Hematopoietic multipotent progenitor cell treated with erythropoietin and hydrocortisone succinate and interleukin-3 and kit ligand, for 17 days (in vitro differentiated cells): ENCODE data around the gene TMEM174.
A peak's percentile ranks its signal among the peaks of the same experiment; 100 is the strongest.

Experiments used
- DNase-seq: peaks from one replicate; pipeline ENCODE4 v3.0.0-alpha.2; 2015; ENCODE audit warnings: low spot score

TMEM174 gene

DNA sequence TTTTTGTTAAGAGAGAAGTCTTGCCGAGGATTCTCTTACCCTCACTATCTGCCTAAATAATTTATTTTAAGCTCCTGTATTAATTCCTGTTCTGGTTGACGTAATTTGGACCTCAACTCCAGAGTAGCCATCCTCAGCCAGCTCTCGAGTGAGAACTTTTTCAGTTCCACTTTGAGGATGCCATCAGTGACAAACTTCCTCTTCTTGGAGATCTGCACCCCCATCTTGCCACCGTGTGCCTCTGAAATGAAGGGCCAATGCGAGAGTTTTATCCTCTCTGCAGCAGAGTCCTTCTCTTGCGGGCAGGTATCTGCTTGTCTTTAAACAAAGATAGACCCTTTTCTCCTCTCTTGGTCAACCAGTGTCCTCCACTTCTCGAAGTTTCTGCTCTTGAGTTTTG, 19.5 kb upstream of the TMEM174 start:
- no peak for DNase-seq

DNA sequence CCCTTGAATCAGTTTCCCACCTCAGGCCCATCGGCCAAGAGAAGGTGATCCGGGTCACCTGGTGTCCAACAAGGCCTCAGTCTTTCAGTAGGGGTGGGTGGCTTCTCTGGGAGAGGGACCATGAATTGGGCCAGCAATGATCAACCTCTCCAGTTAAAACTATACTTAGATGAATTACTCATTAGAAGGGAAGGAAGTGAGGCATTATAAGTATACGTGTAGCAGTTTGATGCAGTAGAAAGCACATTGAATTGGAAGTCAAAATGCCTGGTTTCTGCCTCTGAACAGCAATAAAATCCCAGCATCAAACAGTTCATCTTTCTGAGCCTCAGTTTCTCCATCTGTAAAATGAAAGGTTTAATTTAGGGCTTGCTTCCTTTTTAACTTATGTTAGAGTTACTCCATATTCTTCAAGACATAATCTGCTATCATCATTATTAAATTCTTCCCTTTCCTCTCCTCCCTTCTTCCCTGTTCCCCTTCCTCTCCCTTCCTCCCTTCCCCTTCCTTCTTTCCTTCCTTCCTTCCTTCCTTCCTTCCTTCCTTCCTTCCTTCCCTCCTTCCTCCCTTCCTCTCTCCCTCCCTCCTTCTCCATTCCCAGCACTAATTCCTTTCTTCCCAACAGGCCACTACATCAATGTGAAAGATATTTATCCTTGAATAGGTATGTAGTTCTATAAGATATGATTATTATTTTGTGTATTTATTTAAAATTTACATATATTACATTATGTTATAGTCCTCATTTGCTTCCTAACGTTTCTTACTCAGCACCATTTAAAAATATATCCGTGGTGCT, 18.6 kb upstream of the TMEM174 start:
- no peak for DNase-seq

DNA sequence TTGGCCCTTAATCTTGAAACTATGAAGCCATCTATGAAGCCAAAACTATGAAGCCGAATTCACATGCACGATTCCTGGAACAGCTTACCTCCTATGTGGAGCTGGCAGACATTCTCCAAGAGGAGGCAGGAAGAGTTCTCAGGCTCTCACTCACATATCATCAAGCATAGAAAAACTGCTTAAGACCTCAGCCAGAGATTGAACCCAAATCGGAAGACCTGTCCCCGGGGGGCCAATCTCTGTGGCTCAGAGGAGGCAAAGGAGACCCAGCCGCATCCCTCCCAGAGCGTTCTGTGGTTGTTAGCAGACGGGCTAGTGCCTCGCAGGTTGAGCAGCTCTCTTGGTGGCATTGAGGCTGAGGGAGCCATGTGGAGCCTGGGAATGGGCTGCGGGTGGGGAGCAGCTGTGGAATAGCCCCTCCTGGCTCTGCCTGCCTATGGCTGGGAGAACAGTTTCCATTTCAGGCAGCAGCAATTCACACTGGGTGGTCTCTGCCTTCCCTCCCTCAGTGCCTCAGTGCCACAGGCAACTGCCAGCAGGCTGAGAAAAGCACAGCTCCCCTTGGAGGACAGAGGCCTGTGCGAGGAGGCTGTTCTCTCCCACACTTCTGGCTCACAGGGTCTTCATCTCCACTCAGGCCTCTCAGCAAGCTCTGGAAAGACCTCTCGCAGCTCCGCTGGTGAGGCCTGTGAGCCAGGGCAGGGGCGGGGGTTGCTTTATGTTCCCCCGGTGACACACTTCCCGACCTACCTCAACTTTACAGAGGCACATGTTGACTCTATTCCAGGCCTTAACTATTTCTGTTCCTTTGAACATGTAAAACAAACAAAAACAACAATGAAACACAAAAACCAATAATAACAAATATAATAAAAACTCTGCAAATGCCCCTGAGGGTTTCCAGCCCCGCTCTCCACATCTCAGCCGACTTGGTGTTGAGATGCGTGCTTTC, 17.4 kb upstream of the TMEM174 start:
- no peak for DNase-seq

DNA sequence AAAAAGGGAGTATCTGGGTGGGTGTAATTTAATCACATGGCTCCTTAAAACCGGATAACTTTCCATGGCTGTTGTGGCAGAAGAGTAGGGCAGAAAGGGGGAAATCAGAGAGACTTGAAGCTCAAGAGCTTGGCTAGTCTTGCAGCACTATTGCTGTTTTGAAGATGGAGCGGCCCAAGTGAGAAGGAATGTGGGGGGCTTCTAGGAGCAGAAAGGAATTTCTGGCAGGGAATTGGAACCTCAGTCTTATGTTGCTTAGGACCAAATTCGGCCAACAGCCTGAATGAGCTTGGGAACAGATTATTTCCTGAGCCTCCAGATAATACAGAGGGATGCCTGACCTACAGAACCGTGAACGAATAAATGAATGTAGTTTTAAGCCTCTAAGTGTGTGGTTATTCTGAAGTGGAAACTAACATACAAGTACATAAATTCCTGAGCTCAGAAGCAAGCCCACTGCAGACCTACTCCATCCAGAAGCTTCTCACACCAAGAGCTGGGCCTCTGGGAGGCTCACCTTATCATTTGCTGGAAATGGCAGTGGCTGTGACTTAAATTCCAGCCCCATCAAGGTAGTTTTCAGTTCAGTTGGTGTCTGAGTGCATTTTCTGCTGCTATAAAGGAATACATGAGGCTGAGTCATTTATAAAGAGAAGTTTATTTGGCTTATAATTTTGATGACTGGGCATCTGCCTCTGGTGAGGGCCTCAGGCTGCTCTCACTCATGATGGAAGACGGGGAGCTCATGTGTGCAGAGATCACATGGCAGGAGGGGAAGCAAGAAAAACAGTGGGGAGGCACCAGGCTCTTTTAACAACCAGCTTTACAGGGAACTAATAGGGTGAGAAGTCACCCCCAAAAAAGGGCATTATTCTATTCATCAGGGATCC, 15.3 kb upstream of the TMEM174 start:
- DNase-seq = no peak

DNA sequence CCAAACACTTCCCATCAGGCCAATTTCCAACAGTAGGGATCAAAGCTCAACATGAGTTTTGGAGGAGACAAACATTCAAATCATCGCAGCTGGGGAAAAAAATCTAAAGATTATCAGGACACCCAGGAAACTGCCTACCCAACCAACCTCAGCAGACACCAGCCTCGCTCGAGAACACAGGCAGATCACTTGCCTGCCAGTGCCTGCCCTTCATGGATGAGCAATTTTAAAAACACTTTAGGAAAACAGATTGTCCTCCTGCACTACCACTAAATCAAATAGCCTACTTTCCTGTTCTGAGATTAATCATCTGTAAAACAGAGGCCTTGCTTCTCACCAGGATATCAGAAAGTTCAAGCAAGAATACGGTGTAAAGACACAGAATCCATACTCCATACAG, 14.7 kb upstream of the TMEM174 start:
- no peak for DNase-seq

DNA sequence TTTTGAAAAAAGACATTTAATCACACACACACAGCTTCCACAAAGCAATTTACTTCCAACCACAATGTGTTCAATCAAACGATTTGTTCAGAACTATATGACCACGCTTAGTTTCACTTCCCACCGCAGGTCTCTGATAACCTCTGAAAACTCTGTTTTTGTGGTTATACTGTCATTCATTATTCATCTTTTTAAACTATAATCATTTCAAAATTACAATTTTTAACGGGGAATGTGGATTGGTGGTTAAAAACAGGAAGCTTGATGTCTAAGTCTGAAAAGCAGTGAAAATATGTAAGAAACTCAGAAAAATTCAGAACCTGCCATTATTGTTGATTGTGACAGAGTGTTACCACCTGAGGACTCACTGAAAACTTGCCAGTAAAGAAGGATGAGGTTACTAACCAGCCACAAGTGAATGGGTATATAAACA, 12.7 kb upstream of the TMEM174 start:
- no peak for DNase-seq

DNA sequence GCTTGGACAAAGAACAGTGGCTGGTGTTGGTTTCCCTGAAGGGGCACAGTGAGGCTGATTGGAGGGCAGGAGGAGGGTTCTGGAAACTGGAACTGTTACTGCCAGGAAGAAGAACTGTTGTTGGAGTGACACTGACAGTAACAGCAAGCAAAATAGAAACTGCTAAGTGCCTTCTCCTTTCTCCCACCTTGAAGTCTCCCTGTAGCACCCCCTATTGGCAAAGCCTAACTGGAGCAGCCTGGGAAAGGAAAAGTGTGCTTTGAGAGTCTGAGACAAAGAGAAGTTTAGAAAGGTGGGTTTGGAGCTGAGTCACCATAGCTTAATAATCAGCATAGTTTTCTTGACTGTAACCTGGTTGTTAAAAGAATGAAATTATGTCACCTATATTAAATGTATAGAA, 2.5 kb upstream of the TMEM174 start:
- DNase-seq = peak; percentile 48

DNA sequence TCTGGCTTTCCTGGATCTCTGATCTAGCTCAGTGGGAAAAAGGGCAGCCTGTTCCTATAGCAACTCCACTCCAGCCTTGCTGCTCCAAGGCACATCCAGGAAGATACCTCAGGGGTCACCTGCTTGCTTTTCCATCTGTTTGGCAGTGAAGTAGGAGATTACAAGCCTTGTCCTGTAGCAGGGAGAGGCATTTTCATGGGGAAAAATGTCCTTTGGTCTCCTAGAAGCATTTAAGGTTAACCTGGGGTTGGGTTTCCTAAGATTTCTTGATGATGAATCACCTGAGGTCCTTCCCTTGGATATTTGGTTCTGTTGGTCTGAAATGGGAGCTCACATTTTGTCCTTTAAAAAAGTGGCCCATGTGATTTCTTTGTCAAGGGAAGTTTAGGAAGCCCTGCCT, 1.5 kb upstream of the TMEM174 start:
- no peak for DNase-seq

DNA sequence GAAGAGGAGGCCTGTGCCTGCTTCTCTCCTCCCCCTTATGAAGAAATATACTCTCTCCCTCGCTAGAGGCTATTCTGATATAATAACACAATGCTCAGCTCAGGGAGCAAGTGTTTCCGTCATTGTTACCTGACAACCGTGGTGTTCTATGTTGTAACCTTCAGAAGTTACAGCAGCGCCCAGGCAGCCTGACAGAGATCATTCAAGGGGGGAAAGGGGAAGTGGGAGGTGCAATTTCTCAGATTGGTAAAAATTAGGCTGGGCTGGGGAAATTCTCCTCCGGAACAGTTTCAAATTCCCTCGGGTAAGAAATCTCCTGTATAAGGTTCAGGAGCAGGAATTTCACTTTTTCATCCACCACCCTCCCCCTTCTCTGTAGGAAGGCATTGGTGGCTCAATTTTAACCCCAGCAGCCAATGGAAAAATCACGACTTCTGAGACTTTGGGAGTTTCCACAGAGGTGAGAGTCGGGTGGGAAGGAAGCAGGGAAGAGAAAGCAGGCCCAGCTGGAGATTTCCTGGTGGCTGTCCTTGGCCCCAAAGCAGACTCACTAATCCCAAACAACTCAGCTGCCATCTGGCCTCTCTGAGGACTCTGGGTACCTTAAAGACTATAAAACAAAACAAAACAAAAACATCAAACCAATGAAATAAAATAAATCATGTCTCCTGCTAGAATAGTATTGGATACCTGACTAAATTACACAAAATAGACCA, 1.3 kb downstream of the TMEM174 start:
- no peak for DNase-seq

DNA sequence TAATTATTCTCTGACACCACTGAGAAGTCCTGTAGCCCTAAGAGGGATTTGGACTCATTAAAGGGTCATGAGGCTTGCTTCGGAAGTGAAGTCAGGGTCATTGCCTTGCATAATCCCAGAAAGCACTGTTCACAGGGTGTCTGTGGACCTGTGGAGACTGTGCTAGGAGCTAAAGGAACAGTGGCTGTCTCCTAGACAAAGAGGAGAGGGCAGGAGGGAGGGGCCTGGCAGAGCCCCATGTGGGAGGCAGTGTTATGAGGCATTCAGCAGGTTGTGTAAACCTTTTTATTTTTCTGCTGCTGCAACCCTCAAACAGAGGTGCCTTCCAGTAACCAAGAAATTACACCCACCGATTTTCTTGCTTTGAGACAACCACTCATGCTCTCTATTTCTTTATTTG, 3.3 kb downstream of the TMEM174 start:
- no peak for DNase-seq

DNA sequence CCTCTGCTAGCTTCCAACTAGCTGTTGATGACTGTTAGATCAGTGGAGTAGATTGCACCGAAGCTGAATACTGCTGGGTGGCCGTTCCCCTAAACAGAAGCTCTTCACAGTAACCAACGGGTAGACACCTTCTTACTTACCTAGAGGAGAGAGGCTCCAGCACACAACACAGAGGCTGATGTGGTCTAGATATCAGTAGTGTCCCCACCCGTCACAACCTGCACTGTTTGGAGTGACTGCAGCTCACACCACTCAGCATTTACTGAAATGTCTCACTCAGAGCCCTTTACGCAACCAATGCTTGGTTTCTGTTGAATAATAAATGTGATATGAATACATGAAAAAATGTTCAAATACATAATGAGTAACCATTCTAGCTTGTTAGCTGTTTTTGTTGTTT, 5.3 kb downstream of the TMEM174 start:
- DNase-seq = no peak

DNA sequence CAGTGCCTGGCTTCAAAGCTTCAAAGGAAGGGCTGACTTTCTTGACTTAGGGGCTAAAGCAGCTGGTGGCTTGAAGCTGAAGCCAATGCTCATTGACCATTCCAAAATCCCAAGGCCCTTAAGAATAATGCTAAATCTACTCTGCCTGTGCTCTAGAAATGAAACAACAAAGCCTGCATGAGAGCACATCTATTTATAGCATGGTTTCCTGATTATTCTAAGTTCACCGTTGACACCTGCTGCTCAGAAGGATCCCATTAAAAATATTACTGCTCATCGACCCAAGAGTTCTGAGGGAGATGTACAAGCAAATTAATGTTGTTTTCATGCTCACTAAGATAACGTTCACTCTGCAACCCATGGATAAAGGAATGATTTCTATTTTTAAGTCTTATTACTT, 6.7 kb downstream of the TMEM174 start:
- DNase-seq = no peak

DNA sequence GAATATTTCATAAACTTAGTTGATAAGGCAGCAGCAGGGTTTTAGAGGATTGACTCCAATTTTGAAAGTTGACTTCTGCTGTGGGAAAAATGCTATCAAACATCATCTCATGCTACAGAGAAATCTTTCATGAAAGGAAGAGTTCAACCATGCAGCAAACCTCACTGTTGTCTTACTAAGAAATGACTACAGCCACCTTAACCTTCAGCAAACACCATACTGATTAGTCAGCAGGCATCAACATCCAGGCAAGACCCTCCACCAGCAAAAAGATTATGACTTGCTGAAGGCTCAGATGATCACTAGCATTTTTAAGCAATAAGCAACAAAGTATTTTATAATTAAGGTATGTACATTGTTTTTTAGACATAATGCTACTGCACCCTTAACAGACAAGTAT, 7.6 kb downstream of the TMEM174 start:
- no peak for DNase-seq

DNA sequence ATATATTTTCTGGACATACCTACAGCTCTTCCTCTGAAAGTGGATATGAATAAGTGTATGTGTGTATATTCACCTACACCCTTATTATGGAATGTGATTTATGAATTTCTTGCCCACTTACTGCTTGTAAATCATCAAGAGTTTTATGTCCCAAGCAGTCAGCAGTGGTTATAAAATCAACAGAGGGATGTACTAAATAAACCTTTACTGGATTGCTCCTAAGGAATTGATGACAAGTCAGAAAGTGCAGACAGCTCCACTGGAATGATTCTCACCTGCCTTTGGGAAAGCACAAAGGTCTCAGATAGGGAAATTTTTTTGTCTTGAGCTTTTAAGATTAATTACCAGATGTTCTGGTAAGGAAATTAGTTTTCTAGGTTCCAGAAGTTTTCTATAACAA, 9.3 kb downstream of the TMEM174 start:
- no peak for DNase-seq

DNA sequence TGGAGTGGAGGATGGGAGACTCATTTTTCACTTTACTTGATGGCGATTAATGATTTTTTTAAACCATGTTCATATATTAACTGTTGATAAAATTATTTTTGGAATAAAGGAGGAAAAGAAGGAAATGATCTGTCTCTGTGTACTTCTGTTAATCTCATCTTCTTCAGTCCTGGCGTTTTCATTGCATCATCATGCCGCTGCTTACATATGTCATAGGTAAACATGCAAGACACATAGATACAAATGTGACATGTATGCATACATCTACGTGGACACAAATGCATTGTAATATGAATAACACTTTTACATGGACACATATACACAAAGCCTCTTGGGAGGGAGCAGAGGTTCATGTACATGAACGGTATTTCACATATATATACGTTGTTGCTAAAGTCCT, 10.0 kb downstream of the TMEM174 start:
- DNase-seq = no peak

DNA sequence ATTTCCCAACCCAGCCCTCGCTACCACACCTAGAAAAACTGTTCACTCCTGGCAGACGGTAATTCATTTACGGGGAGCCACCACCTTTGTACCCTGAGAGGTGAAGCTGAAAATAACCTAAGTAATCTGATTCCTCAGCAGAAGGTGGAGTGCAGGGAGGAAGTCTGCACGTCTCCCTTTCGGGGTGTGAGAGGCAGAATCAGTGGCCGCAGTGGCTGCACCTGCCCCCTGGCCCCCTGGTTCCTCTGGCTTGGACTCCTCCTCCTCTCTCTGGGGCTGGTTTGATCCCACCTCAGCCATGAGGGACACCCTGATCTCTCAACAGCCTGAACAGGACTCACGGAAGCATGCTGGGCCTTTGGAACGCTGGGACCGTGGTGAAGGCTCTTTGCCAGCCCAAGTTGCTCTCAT, 10.5 kb downstream of the TMEM174 start:
- DNase-seq = no peak

DNA sequence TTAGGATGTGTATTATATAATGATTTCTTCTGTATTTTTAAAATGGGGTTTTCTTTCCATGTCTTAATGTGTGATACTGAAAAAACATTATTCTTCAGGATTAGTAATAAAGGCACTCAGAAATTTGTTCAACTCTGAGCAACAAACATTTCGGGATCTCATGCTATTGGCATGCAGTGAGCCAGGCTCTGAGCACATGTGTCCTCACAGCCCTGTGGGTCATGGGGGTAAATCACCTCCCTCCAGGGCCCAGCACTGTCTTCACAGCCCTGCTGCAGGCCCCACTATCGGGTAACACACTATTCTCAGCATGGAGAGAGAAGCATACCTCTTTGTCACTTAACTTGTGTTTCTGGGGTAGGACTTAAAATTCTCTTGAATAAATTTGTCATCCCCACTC, 14.0 kb downstream of the TMEM174 start:
- no peak for DNase-seq

DNA sequence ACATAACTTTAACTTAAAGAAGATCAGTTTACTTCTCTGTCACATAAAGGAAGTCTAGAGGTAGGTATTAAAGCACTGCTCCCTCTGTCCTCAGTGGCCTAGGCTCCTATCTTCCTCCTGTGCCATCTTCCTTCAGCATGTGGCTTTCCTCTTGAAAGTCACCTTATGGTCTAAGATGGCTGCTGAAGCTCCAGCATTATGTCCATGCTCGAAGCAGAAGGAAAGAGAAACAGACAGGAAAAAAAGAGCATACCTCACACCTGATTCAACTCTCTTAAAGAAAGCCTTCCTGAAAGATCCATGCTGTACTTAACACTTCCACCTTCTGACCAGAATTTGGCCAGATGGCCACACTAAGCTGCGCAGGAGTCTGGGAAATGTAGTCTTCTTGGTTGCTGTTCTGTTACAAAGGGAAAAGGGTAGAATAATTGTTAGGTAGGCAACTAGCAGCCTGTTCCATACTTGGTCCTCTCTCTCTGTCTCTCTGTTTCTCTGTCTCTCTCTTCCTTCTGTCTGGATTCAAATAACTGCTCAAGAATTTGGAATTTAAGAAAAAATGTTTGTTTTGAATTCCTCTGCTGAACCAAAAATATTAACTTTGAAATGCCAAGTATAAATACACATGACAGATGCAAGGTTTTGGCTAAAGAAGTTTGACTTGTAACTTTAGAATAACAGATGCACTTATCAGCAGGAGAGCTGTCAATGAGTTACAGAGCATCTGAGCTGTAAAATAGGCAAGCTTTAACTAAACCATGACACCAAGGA, 16.0 kb downstream of the TMEM174 start:
- DNase-seq = no peak

DNA sequence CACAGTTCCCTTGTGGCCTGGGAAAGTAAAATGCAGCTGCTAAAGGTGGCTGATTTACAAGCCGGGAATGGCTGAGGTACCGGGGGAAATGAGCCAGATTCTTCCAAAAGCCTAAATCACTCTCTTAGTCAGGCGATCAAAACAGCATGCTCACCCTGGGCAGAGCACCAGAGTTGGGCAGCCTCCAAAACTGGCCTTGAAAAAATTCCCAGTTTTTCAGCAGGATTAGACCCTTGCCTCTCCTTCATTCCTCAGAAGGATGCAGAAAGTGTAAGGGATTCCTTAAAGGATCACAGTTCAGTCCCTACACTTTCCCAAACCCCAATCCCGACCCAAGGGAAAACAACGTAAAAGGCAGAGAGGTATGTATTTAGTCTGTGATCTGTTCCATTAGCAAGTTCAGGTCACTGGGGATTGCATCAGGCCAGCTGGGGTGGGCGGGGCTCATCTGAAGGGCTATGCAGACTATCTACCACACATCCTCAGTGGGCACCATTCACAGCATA, 16.9 kb downstream of the TMEM174 start:
- no peak for DNase-seq

DNA sequence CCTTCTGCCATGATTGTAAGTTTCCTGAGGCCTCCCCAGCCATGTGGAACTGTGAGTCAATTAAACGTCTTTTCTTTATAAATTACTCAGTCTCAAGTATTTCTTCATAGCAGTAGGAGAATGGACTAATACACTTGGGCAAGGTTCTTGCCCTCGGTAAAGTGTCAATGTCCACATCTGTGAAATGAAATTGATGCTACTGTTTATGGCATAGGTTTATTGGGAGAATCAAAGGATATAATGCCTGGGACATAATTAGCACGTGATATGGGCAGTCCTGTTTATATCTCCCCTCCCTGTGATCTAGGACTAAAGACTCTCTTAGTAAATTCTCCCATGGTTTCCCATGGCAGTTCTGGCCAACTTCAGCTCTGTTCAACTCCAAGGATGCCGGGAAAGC, 19.4 kb downstream of the TMEM174 start:
- no peak for DNase-seq

DNA sequence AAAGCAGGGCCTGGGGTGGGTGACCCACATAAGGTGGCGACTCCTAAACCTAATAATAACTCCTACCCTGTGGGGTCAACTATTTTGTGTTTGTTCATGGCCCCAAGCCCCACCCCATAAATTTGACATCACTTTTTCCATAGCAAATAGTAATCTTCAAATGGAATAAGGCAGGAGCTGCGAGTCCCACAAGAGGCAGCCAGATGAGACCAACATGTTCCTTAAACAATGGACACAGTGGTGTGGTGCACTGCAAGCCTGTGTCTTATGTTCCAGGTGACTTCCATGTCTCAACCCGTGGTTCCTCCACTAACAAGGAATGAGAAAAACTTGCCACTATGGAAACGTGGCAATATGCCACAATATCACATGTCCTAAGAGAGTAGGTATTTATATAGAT, 20.6 kb downstream of the TMEM174 start:
- DNase-seq = no peak
